Mesendoderm (in vitro differentiated cells): Measurements from ENCODE around the gene PLEKHJ1.
A peak's percentile ranks its signal among the peaks of the same experiment; 100 is the strongest.

ENCODE experiments used
- DNase-seq: peaks from one replicate; pipeline ENCODE4 v3.0.0; 2013
- H2AK5ac ChIP-seq: 2 replicates; pipeline ENCODE4 v1.6.1; 2013; ENCODE audit warnings: low read length, inconsistent platforms
- H2BK120ac ChIP-seq: 2 replicates; pipeline ENCODE4 v1.6.1; 2013; ENCODE audit warnings: low read depth, mild to moderate bottlenecking, low read length, moderate library complexity, mixed read lengths
- H2BK15ac ChIP-seq: replicated peaks from 2 replicates; pipeline ENCODE4 v1.6.1; 2013; ENCODE audit warnings: low read depth, mild to moderate bottlenecking, moderate library complexity
- H2BK5ac ChIP-seq: 2 replicates; pipeline ENCODE4 v1.6.1; 2013; ENCODE audit warnings: low read length, inconsistent platforms
- H3K18ac ChIP-seq: 2 replicates; pipeline ENCODE4 v1.6.1; 2013; ENCODE audit warnings: mild to moderate bottlenecking, low read length, mixed read lengths
- H3K23ac ChIP-seq: one replicate; pipeline ENCODE4 v1.6.1; 2013; ENCODE audit warnings: low read length
- H3K27ac ChIP-seq: 2 replicates; pipeline ENCODE4 v1.5.1; 2013; ENCODE audit warnings: low read depth, mild to moderate bottlenecking, inconsistent platforms, low read length, moderate library complexity
- H3K27me3 ChIP-seq: 2 replicates; pipeline ENCODE4 v1.6.1; 2013; ENCODE audit warnings: low read length, control low read depth, mild to moderate bottlenecking, inconsistent platforms; ENCODE audit not compliant: insufficient read depth, poor library complexity
- H3K36me3 ChIP-seq: 2 replicates; pipeline ENCODE4 v1.6.1; 2013; ENCODE audit warnings: low read length, inconsistent platforms; ENCODE audit not compliant: control insufficient read depth, insufficient read depth
- H3K4ac ChIP-seq: one replicate; pipeline ENCODE4 v1.6.1; 2013; ENCODE audit warnings: low read depth, mild to moderate bottlenecking, low read length, moderate library complexity
- H3K4me1 ChIP-seq: 2 replicates; pipeline ENCODE4 v1.6.1; 2013; ENCODE audit warnings: low read depth, low read length, inconsistent platforms; ENCODE audit not compliant: control insufficient read depth
- H3K4me2 ChIP-seq: 2 replicates; pipeline ENCODE4 v1.6.1; 2013; ENCODE audit warnings: low read length
- H3K4me3 ChIP-seq: 2 replicates; pipeline ENCODE4 v1.5.1; 2013; ENCODE audit warnings: mild to moderate bottlenecking, low read length
- H3K56ac ChIP-seq: one replicate; pipeline ENCODE4 v1.6.1; 2013; ENCODE audit warnings: low read length
- H3K79me1 ChIP-seq: 2 replicates; pipeline ENCODE4 v1.6.1; 2013; ENCODE audit warnings: low read length, inconsistent platforms
- H3K79me2 ChIP-seq: 2 replicates; pipeline ENCODE4 v1.6.1; 2013; ENCODE audit warnings: mild to moderate bottlenecking, low read length; ENCODE audit not compliant: control insufficient read depth, insufficient read depth
- H3K9ac ChIP-seq: 2 replicates; pipeline ENCODE4 v1.6.1; 2013; ENCODE audit warnings: low read length, inconsistent platforms
- H4K5ac ChIP-seq: one replicate; pipeline ENCODE4 v1.6.1; 2013; ENCODE audit warnings: low read length
- H4K8ac ChIP-seq: one replicate; pipeline ENCODE4 v1.6.1; 2013; ENCODE audit warnings: low read depth, mild to moderate bottlenecking, control low read depth, low read length, moderate library complexity
- WGBS: extraction: QIAGEN DNeasy Blood & Tissue Kit; methylation state at CpG from one replicate; pipeline ENCODE4 v1.1.7; 2013; ENCODE audit warnings: low lambda C conversion rate, missing lambda C conversion rate; ENCODE audit not compliant: insufficient coverage; ENCODE audit errors: extremely low coverage; 5-methylcytosine and 5-hydroxymethylcytosine counted together

PLEKHJ1 gene

GRCh38 chr19:2243274-2244124 is 7.4 kb upstream of the PLEKHJ1 start:
- no peak overlapping the region for H3K27ac ChIP-seq
- H3K23ac ChIP-seq: no peak overlapping the region
- peaks cover 52% of the 10 kb centered on the region for H3K79me2 ChIP-seq
- H3K79me1 ChIP-seq: peaks cover 14% of the 10 kb centered on the region
- H3K4me2 ChIP-seq: no peak overlapping the region
- no peak overlapping the region for H3K18ac ChIP-seq
- no peaks in the 10 kb centered on the region for H3K27me3 ChIP-seq
- no peak overlapping the region for H2BK120ac ChIP-seq
- no peaks in the 10 kb centered on the region for H3K4me1 ChIP-seq
- no peak overlapping the region for H4K8ac ChIP-seq
- H3K9ac ChIP-seq: no peak overlapping the region
- no peak overlapping the region for H3K4me3 ChIP-seq
- H2BK5ac ChIP-seq: no peak overlapping the region
- H3K36me3 ChIP-seq: peaks cover 16% of the 10 kb centered on the region
- no peak overlapping the region for H2BK15ac ChIP-seq
- DNase-seq: no peak
- H2AK5ac ChIP-seq: no peak overlapping the region
- no peak overlapping the region for H3K56ac ChIP-seq
- no peak overlapping the region for H4K5ac ChIP-seq
- WGBS: no CpG with 5 or more reads among the region's 32 CpGs
- no peak overlapping the region for H3K4ac ChIP-seq

- Histone ChIP-seq H3K4me2 (no peak overlapping the region), H2AK5ac (no peak overlapping the region), H3K27ac (no peak overlapping the region), H3K4me1 (peaks cover 2% of the 10 kb centered on the region), H3K79me2 (peaks cover 59% of the 10 kb centered on the region), H3K27me3 (no peaks in the 10 kb centered on the region), H3K36me3 (peaks cover 16% of the 10 kb centered on the region), H3K56ac (no peak overlapping the region), H3K4ac (no peak overlapping the region), H3K79me1 (peaks cover 14% of the 10 kb centered on the region), H3K9ac (no peak overlapping the region), H2BK5ac (no peak overlapping the region), H2BK120ac (no peak overlapping the region), H3K23ac (no peak overlapping the region), H4K5ac (no peak overlapping the region), H4K8ac (no peak overlapping the region), H3K18ac (no peak overlapping the region), H3K4me3 (no peak overlapping the region), H2BK15ac (no peak overlapping the region)
- DNase-seq: no peak
- no CpG with 5 or more reads among the region's 8 CpGs for WGBS
Measured at GRCh38 chr19:2242816-2243215, 6.7 kb upstream of the PLEKHJ1 start.

- no peak overlapping the region for H3K4me3 ChIP-seq
- no peak overlapping the region for H3K4me2 ChIP-seq
- no peak overlapping the region for H2BK5ac ChIP-seq
- H3K23ac ChIP-seq: peak overlapping the region; percentile 37
- peaks cover 16% of the 10 kb centered on the region for H3K79me1 ChIP-seq
- no peaks in the 10 kb centered on the region for H3K27me3 ChIP-seq
- no peak for DNase-seq
- peaks cover 14% of the 10 kb centered on the region for H3K36me3 ChIP-seq
- H3K56ac ChIP-seq: peak overlapping the region; percentile 62
- no peak overlapping the region for H3K4ac ChIP-seq
- H3K9ac ChIP-seq: no peak overlapping the region
- H2BK15ac ChIP-seq: no peak overlapping the region
- no peak overlapping the region for H4K5ac ChIP-seq
- no peak overlapping the region for H3K18ac ChIP-seq
- peaks cover 5% of the 10 kb centered on the region for H3K4me1 ChIP-seq
- WGBS: no CpG with 5 or more reads among the region's 12 CpGs
- peaks cover 66% of the 10 kb centered on the region for H3K79me2 ChIP-seq
- H2AK5ac ChIP-seq: no peak overlapping the region
- H4K8ac ChIP-seq: no peak overlapping the region
- no peak overlapping the region for H2BK120ac ChIP-seq
- no peak overlapping the region for H3K27ac ChIP-seq
Measured at GRCh38 chr19:2242092-2242537, 6.0 kb upstream of the PLEKHJ1 start.

GRCh38 chr19:2240881-2241760 is 5.0 kb upstream of the PLEKHJ1 start:
- Histone ChIP-seq H3K4ac (no peak overlapping the region), H2BK15ac (no peak overlapping the region), H3K27me3 (no peaks in the 10 kb centered on the region), H3K79me1 (peaks cover 16% of the 10 kb centered on the region), H2BK120ac (no peak overlapping the region), H3K9ac (peak overlapping the region; percentile 18), H4K5ac (no peak overlapping the region), H3K56ac (peak overlapping the region; percentile 79), H3K27ac (no peak overlapping the region), H3K79me2 (peaks cover 68% of the 10 kb centered on the region), H2AK5ac (no peak overlapping the region), H2BK5ac (no peak overlapping the region), H3K4me1 (peaks cover 5% of the 10 kb centered on the region), H3K36me3 (peaks cover 12% of the 10 kb centered on the region), H3K18ac (no peak overlapping the region), H3K4me2 (no peak overlapping the region), H3K23ac (peak overlapping the region; percentile 37), H3K4me3 (no peak overlapping the region), H4K8ac (no peak overlapping the region)
- no peak for DNase-seq
- no CpG with 5 or more reads among the region's 41 CpGs for WGBS

GRCh38 chr19:2239771-2240770 is 3.9 kb upstream of the PLEKHJ1 start:
- WGBS: no CpG with 5 or more reads among the region's 34 CpGs
- Histone ChIP-seq H3K4me2 (peak overlapping the region; percentile 50), H3K23ac (peak overlapping the region; percentile 86), H4K5ac (no peak overlapping the region), H2AK5ac (no peak overlapping the region), H4K8ac (no peak overlapping the region), H3K36me3 (peaks cover 8% of the 10 kb centered on the region), H3K4ac (no peak overlapping the region), H3K79me2 (peaks cover 75% of the 10 kb centered on the region), H2BK15ac (no peak overlapping the region), H2BK5ac (no peak overlapping the region), H3K4me3 (no peak overlapping the region), H3K18ac (no peak overlapping the region), H2BK120ac (no peak overlapping the region), H3K27ac (no peak overlapping the region), H3K4me1 (peaks cover 5% of the 10 kb centered on the region), H3K56ac (peak overlapping the region; percentile 79), H3K79me1 (peaks cover 16% of the 10 kb centered on the region), H3K27me3 (no peaks in the 10 kb centered on the region), H3K9ac (peak overlapping the region; percentile 70)
- peak; percentile 44 for DNase-seq
